Activated CD4-positive, alpha-beta T cell treated with anti-CD3 and anti-CD28 coated beads, Interleukin-2, amount 50 U/mL, for 1 hour (primary cell): Measurements from ENCODE around the gene HOXB6.

Experiments
- DNase-seq: peaks from one replicate; pipeline ENCODE4 v3.0.0-alpha.2; 2020

HOXB6 gene

DNA sequence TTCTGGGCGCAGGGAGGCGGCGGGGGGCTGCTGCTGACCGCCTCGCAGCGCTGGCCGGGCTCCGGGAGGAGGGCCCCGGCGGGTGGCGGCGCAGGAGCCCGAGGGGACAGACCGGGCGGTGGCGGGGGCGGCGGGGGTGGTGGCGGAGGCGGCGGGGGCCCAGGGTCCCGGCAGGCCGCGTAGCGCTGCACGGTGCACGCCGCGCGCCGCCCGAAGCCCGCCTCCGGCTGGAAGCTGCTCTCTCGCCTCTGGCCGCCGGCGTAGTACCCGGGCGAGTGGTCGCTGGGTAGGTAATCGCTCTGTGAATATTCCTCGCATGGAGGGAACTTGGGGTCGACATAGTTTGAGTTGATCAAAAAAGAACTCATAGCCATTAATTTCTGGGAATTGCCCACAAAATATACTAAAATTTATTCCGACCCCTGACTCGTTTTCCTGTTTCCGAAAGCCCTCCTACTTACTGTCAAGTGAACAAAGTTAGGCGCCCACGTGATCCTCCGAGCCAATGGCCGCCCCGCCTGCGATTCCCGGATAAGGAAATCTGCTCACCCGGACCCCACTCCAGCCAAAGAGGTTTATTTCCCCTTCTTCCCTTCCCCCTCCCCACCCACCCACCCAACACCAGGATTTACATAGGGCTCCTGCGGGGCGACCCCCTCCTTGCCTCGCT is 26.7 kb downstream of the HOXB6 start, which contains the start of gene HOXB4:
TSS of gene HOXB4 (minus strand) at position 405 of the 670 bp plus-strand sequence. CDS start at position 374, 31 bp downstream.
- peak; percentile 57 for DNase-seq

- no peak for DNase-seq
Observed at GRCh38 chr17:48577330-48577945, 27.3 kb downstream of the HOXB6 start.

DNA sequence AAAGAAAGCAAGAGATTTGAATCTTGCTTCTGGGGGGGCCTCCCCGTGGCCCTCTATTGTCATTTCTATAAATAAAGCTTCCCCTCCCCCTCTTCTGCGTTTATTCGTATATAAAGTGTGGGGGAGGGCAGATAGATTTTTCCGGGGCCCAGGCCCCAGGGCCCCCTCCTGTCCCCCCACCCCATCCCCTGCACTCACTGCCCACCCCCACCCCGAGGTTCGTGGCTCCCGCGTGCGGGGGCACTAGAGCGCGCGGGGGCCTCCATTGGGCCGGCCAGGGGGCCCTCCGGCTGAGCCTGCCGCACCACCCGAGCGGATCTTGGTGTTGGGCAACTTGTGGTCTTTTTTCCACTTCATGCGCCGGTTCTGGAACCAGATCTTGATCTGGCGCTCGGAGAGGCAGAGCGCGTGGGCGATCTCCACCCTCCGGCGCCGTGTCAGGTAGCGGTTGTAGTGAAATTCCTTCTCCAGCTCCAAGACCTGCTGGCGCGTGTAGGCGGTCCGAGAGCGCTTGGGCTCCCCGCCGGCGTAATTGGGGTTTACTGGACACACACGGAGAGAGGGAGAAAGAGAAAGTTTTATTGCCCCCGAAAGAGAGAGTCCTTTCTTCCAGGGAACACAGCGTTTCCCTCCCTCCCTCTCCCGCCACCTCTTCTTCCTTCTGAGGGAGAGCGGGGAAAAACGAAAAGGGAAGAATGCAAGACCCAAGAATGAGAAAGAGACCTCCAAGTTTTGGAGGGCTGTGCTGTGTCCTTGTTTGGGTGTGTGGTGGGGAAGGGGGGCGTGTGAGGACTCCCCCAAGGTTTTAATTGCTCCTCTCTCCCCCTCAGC is 28.1 kb downstream of the HOXB6 start:
- DNase-seq: no peak

DNA sequence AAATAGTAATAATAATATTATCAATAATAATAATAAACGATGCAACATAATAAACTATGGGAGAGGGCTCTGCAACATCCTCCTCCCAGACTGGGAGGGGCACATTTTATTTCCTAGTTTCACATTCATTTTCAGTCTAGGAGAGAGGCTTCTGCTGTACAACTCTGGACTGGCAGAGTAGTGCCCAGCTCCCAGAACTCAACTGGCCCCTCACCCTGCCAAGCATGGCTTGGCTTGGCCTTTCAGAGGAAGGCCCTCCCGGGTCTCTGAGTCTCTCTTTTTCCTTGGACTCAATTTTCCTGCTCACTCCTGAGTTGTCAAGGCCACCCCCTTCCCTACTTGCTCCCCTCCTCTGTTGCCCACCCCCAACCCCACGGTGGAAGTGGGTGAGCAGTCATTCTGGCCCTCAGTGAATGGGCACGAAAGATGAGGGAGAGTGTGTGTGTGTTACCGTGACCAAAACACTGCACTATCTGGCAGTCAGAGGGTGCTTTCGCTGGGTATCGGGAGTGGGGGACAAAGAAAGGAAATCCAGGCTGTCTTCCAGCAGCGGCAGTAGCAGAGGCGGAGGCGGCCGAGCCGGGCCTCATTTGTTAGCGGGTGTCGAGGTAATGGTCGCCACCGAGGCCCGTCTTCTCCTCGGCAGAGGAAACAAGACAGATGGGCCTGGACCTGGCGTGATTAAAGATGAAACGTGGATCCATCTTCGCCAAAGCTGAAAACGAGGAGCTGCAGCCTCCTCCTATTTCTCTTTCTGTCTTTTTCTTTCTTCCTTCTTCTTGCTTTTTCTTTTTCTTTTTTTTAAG is 28.9 kb downstream of the HOXB6 start:
- DNase-seq: no peak

DNA sequence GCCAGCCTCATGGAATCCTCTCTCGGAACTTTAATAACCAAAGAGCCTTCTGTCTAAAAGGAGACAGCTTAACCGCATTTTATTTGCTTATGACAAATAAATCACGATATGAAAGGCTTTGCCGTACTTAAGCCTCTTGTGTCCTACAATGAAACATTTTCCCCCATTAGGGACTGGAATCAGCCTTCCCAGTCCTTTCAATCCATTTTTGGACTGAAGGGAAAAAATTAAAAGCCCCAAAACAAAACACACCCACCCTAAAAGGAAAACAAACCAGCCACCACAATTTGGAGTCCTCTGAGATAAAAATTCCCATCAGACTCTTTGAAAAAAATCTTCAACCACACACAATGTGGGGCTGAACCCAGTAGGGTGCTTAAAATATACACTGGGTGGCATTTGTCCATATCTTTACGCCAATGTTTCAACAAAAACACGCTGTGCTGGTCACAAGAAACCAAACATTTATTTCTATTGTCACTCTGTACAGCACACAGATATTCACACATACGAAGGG is 29.7 kb downstream of the HOXB6 start:
- DNase-seq: no peak

GRCh38 chr17:48574505-48575065 is 30.2 kb downstream of the HOXB6 start:
- no peak for DNase-seq

DNA sequence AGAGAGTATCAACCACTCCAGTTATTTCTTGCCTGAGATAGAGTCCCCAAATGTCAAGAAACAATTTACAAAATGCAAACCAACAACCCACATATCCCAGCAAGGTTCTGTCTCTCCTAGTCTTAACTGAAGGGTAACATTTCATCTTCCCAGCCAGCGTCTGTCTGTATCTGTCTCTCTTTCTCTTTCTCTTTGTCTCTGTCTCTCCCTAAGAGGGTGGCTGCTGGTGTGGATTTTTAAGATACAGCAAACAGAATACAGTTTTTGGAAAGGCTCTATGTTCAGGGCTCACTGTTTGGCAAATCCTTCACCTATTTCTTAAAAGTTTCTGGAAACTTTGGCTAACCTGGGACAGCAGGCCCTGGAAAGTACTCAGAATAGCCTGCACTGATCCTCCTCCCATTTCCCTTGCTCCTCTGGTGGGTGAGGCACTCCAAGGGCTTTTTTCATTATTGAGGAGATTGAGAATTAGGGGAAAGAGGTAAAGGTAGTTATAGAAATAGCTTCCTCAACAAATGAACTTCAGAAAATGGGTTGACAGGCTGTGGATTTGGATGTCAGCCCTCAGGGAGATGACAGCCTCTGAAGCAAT is 32.9 kb downstream of the HOXB6 start:
- no peak for DNase-seq

DNA sequence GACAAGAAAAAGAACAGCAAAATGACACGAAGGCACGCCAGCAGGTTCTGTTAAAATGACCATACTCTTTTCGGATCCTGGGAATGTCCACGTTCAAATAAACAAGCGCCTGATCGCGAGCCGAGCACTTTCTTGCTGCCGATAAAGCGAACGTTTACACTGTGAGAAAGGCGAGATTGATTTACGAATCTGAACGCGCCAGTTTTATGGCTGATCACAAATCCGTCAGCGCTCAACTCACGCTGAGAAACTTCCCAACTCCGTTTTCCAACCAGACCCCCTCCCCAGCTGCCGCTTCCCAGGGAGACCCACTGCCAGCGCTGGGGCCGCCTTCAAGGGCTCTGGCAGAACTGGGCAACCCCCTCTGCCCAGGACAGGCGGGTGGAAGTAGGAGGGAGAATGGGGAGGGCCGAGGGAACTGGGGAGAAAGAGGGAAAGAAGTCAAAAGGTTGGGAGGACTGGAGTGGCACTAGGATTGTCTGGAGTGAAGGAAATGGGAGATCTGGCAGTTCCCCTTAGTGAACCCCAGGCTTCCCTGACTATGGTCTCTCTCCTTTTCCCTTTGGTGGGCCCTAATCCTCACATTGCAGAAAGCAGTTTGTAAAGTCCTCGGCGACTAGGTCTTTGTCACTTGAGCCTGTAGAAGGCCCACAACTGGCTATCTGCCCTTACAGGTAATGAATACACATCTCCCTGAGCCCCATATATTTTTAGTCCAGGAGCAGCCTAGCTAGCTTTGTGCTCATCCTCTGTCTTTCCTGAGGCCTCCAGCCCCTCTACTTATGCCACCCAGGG is 33.6 kb downstream of the HOXB6 start:
- no peak for DNase-seq

GRCh38 chr17:48570325-48571023 is 34.3 kb downstream of the HOXB6 start:
- DNase-seq: no peak

DNA sequence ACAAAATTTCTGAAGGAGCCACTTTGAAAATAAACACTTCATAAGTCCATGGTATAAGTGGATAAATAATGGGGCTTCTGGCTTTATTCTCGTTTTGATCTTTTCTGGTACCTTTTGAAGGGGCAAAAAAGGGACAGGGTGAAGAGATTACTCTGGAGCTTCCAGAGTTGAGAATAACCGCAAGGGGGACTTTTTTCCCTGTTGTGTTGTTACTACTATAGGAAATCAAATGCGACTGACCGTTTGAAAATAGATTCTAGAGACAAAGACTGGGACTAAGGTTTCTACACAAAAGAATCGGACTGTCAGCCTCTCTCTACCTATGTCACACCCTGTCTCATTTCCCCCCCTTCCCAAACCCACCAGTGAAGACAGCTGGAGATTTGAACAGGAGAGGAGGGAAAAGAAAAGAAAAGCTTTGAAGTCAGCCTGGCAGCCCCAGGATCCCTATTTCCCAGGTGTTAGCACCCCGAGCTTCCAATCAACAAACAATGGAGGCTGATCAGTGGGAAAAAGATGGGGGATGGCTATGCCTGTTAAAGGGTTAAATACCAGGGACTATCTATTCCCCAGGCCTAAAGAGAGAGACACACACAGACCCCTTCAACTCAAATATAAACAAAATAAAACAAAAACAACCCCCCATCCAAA is 35.0 kb downstream of the HOXB6 start:
- no peak for DNase-seq

DNA sequence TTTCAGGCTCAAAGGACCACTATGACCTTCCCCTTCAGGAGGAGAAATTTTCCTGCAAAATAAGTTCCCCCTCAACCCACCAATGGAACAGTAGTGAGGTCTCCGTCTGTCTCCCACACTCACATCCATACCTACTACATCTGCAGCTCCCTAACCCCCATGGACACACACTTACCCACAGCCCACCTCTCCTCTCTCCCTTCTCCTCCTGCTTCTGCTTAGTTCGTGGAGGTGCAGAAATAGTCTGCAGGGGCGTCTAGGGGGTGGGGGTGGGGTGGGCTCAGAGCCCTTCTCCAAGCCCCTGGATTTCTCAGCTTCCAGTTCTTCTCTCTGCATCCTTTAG is 35.6 kb downstream of the HOXB6 start:
- no peak for DNase-seq

DNA sequence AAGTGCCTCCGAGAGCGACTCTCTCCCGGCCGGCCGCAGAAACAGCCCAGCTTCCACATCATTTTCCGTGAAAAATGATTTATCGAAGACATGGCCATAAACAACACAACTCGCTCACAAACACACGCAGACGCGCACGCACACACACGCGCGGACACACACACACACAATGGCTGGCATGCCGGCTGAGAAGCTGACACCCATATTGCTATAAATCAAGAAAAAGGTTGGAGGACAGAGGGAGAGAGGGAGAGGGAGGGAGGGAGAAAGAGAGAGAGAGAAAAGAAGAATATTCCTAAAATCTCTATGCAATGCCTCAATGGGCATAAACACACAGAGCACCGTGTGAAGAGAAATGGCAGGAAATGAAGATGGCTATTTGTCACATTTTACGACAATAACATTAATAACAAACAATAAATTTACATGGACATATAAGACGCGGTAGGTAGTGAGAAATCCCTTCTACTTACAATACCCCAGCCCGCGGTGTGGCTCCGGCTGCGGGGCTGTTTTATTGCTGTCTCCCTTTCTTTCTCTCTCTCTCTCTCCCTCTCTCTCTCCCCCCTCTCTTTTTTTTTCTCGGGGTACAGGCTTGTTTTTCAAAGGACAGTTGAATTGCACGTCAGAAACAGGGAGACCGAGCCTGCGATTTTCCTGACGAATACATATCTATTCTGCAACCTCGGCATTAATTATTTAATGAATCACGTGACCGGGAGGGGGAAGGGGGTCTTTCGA is 36.1 kb downstream of the HOXB6 start:
- no peak for DNase-seq

DNA sequence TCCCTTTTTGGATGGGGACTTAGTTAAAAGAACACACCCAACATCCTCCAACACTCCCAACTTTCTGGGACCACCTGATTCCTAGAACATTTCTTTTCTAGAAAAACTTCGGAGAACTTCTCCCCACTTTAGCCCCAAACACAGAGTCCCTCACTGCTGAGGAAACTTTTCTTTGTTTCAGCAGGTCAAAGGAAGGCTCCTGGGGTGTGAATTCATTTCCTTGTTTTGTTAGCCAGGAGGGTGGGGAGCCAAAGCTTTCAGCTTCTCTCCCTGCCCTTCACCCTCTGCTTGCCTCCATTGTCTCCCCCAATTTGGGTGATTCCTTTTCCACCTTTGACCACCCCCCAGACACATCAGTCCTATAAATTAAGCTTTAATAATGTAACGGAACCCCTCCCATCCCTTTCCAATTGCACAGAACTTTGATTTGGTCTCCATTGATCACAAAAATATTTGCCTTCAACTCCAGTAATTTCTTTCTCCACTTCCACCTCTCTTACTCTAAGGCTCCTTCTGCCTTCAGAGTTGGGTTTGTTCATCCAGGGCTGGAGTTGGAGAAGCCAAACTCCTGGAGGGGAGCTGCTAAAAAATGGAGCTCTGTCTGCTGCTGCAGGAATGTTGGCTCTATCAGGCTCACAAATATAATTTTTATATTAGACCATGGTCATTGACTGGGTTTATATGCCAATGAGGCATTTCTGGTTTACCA is 37.0 kb downstream of the HOXB6 start:
- no peak for DNase-seq

GRCh38 chr17:48567209-48567608 is 37.6 kb downstream of the HOXB6 start:
- no peak for DNase-seq

DNA sequence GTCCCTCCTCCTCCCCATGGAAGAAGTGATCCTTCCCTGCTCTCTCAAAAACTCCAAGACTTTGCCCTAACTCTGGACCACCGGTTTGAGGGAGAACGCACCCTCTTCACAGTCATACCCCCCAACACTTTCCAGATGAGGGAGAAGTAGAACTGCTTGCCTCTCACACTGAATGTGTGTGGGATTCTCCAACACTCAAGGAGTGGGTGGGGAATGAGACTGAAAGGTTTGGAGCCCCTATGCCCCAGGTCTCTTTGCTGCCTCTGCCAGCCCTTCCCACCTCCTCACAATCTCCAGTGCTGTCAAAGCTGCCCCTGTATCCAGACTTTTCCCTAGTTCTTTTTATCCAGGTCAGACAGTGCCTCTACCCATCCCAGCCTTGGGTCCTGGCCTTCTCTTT is 38.1 kb downstream of the HOXB6 start:
- no peak for DNase-seq

GRCh38 chr17:48565925-48566710 is 38.7 kb downstream of the HOXB6 start:
- DNase-seq: no peak

DNA sequence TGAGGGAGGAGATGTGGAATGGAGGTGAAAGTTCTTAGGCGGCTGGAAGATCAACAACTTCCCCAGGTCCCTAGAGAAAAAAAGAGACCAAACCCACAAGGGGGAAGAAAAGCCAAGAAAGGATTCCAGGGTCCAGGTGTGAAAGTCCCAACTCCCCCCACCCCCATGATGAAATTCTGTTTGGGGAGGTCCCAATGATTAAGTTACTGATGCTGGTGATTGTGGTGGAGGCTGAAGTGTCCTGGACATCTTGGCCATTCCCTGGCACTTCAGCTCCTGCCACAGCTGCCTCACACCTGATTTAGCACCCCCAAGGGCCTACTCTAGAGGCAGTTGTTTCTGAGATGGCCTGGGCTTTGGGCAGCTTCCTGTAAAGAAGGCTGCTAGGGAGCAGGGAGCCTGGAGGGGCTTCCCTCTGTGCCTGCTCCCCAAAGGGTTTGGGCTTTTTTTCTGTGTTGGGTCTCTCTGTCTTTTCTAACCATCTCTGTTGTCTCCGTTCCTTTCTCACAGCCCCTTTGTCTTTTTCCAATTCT is 39.7 kb downstream of the HOXB6 start:
- no peak for DNase-seq
